ENCODE data around the gene CENPF.
"Not testable (repeated sequence)": the region's sequence is repeated elsewhere in the genome, so short reads cannot be mapped to it uniquely, and the experiment has no call there.

CENPF gene

DNA sequence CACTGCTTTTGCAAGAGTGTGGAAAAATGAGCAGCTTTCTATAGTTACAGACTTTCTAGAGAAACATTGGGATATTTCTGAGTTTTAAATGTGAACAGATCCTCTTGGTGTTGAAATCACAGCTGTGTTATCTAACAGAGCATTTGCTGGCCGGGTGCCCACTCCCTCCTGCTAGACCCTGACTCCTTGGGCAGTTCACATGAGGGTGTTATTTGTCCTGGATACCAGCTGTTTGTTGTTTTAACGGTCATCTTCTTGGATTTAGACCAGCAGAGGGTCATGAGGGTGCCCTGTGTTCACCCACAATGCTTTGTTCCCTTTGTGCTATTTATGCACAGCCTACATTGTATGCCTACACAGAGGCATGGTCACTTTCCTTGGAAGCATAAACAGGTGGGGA is 67.1 kb downstream of the CENPF start:
- Histone ChIP-seq H3K9me3 (ENCODE audit: severe bottlenecking) (no peaks in the 10 kb centered on the region), H3K27me3 (ENCODE audit: insufficient read depth, low read depth, severe bottlenecking) (no peaks in the 10 kb centered on the region), H3K36me3 (peaks cover 51% of the 10 kb centered on the region), H3K27ac (no peak overlapping the region), H3K4me3 (ENCODE audit: low read depth, low read length) (no peak overlapping the region)
- no peak for DNase-seq
- TF ChIP-seq, protein P1, sequence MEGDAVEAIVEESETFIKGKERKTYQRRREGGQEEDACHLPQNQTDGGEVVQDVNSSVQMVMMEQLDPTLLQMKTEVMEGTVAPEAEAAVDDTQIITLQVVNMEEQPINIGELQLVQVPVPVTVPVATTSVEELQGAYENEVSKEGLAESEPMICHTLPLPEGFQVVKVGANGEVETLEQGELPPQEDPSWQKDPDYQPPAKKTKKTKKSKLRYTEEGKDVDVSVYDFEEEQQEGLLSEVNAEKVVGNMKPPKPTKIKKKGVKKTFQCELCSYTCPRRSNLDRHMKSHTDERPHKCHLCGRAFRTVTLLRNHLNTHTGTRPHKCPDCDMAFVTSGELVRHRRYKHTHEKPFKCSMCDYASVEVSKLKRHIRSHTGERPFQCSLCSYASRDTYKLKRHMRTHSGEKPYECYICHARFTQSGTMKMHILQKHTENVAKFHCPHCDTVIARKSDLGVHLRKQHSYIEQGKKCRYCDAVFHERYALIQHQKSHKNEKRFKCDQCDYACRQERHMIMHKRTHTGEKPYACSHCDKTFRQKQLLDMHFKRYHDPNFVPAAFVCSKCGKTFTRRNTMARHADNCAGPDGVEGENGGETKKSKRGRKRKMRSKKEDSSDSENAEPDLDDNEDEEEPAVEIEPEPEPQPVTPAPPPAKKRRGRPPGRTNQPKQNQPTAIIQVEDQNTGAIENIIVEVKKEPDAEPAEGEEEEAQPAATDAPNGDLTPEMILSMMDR (IDR thresholded peaks at IDR 0.05; ENCODE audit: low read depth, low read length) = no peak

DNA sequence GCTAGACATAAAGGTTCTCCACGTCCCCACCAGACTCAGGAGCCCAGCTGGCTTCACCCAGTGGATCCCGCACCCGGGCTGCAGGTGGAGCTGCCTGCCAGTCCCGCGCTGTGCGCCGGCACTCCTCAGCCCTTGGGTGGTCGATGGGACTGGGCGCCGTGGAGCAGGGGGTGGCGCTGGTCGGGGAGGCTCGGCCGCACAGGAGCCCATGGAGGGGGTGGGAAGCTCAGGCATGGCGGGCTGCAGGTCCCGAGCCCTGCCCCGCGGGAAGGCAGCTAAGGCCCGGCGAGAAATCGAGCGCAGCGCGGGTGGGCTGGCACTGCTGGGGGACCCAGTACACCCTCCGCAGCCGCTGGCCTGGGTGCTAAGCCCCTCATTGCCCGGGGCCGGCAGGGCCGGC is 70.0 kb downstream of the CENPF start:
- not testable (repeated sequence) for H3K4me3 ChIP-seq (ENCODE audit: low read depth, low read length); DNase-seq; H3K27me3 ChIP-seq (ENCODE audit: insufficient read depth, low read depth, severe bottlenecking); H3K9me3 ChIP-seq (ENCODE audit: severe bottlenecking); H3K27ac ChIP-seq
- H3K36me3 ChIP-seq = peaks cover 23% of the 10 kb centered on the region

DNA sequence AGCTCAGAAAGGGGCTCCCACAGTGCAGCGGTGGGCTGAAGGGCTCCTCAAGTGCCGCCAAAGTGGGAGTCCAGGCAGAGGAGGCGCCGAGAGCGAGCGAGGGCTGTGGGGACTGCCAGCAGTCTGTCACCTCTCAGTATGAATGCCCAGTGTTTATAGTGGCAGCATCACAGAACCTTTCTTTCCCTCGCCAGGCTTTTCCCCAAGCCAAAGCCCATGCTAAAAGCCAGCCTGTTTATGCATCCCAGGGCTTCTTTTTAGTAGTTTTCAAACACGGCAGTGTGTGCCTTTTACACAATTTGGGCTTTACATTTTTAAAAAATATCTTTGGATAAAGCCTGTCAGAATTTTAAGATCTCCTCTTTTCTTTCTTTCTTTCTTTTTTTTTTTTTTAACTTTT is 70.6 kb downstream of the CENPF start:
- TF ChIP-seq, protein P1 (IDR thresholded peaks at IDR 0.05; ENCODE audit: low read depth, low read length) = no peak
- DNase-seq = no peak
- no peaks in the 10 kb centered on the region for H3K27me3 ChIP-seq (ENCODE audit: insufficient read depth, low read depth, severe bottlenecking)
- no peaks in the 10 kb centered on the region for H3K9me3 ChIP-seq (ENCODE audit: severe bottlenecking)
- no peak overlapping the region for H3K27ac ChIP-seq
- peaks cover 22% of the 10 kb centered on the region for H3K36me3 ChIP-seq
- no peak overlapping the region for H3K4me3 ChIP-seq (ENCODE audit: low read depth, low read length)

DNA sequence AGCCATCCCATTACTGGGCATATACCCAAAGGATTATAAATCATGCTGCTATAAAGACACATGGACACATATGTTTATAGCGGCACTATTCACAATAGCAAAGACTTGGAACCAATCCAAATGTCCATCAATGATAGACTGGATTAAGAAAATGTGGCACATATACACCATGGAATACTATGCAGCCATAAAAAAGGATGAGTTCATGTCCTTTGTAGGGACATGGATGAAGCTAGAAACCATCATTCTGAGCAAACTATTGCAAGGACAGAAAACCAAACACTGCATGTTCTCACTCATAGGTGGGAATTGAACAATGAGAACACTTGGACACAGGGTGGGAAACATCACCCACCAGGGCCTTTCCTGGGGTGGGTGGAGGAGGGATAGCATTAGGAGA is 72.5 kb downstream of the CENPF start:
- not testable (repeated sequence) for H3K9me3 ChIP-seq (ENCODE audit: severe bottlenecking); DNase-seq; H3K27ac ChIP-seq; H3K27me3 ChIP-seq (ENCODE audit: insufficient read depth, low read depth, severe bottlenecking); H3K36me3 ChIP-seq; H3K4me3 ChIP-seq (ENCODE audit: low read depth, low read length)

DNA sequence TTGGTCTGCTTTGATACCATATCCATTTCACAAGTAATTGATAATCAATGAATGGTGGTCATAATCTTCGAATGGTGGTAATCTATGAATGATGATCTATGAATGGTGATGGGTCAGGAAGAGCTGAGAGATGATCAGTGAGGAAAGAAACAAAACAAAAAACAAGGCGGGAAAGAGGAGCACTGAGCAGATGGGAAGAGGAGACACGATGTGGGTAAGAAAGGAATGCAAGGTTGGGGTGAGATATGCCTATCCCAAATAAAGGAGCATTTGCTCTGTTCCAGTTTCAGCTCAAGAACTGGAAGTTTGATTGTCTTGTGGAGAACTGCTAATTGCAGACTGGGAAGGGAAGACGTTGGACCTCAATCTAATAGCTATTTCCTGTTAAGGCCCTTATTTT is 73.8 kb downstream of the CENPF start:
- H3K36me3 ChIP-seq = peaks cover 5% of the 10 kb centered on the region; the same call in 1 of the 2 replicates
- H3K4me3 ChIP-seq (ENCODE audit: low read depth, low read length) = no peak overlapping the region
- no peaks in the 10 kb centered on the region for H3K9me3 ChIP-seq (ENCODE audit: severe bottlenecking)
- TF ChIP-seq, protein P1 (IDR thresholded peaks at IDR 0.05; ENCODE audit: low read depth, low read length) = no peak
- H3K27me3 ChIP-seq (ENCODE audit: insufficient read depth, low read depth, severe bottlenecking) = no peaks in the 10 kb centered on the region
- no peak for DNase-seq
- H3K27ac ChIP-seq = no peak overlapping the region

DNA sequence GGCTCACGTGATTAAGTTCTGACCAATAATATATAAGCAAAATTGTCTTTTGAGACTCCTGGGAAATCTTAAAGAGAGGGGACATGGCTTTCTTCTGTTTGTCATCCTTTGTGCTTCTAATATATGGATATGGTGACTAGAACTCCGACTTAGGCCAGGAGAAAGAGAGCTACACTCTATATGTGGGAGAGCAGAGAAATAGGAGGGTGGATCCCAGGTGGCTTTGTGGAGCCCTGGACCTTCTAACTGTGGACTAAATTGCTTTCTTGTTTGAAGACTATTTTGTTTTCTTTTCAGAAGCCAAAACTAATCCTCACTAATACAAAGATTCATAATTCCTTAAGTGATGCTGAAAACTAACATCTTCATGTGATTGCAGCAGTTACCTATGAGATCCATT is 75.0 kb downstream of the CENPF start:
- H3K27me3 ChIP-seq (ENCODE audit: insufficient read depth, low read depth, severe bottlenecking) = no peaks in the 10 kb centered on the region
- TF ChIP-seq, protein P1 (IDR thresholded peaks at IDR 0.05; ENCODE audit: low read depth, low read length) = no peak
- no peak overlapping the region for H3K27ac ChIP-seq
- H3K36me3 ChIP-seq = no peaks in the 10 kb centered on the region
- no peaks in the 10 kb centered on the region for H3K9me3 ChIP-seq (ENCODE audit: severe bottlenecking)
- no peak for DNase-seq
- no peak overlapping the region for H3K4me3 ChIP-seq (ENCODE audit: low read depth, low read length)

DNA sequence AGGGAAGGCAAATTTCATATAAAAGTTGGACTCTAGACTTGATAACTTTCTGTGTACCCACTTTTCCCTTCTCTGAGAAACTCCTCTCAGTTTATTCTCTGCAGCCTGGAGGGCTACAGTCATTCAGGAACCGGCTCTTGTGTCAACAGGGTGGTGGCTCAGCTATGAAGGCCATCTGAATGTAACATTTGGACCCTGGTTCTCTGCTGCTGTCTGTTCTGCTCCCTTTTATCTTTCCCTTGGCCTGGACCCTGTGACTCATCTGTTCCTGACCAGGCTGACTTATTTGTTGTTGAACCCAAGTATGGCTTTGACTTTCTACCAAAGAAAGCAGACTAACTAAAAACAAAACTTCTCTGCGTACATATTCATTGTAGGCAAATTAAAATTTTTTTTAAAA is 75.4 kb downstream of the CENPF start:
- Histone ChIP-seq H3K9me3 (ENCODE audit: severe bottlenecking) (no peaks in the 10 kb centered on the region), H3K27me3 (ENCODE audit: insufficient read depth, low read depth, severe bottlenecking) (no peaks in the 10 kb centered on the region), H3K4me3 (ENCODE audit: low read depth, low read length) (no peak overlapping the region), H3K27ac (no peak overlapping the region), H3K36me3 (no peaks in the 10 kb centered on the region)
- TF ChIP-seq, protein P1 (IDR thresholded peaks at IDR 0.05; ENCODE audit: low read depth, low read length) = no peak
- no peak for DNase-seq

All from WERI-Rb-1 (cell line).